HG03469 (cell line): ENCODE data around the gene AP2A1.

ENCODE experiments used
- ATAC-seq: cut with Tn5 transposase; IDR thresholded peaks from one replicate; pipeline ENCODE4 v1.9.1; 2021; ENCODE audit warnings: mild to moderate bottlenecking, moderate library complexity, moderate number of reproducible peaks; ENCODE audit not compliant: unreplicated experiment

AP2A1 gene

GRCh38 chr19:49852631-49853126 lies 85.9 kb downstream of the AP2A1 start:
- no peak for ATAC-seq

- ATAC-seq, result no peak
Measured at GRCh38 chr19:49853852-49854377, 87.1 kb downstream of the AP2A1 start.

GRCh38 chr19:49854378-49855263 lies 87.8 kb downstream of the AP2A1 start:
- no peak for ATAC-seq

GRCh38 chr19:49855277-49855675 lies 88.5 kb downstream of the AP2A1 start:
- no peak for ATAC-seq

GRCh38 chr19:49855676-49856573 lies 89.1 kb downstream of the AP2A1 start:
- no peak for ATAC-seq

- ATAC-seq, result no peak
Measured at GRCh38 chr19:49856574-49857021, 89.8 kb downstream of the AP2A1 start.
